Measurements from ENCODE around the gene TEK. TPM values are rescaled to one million over a fixed set of nuclear protein-coding genes. Genes with fewer than 3 reads are reported as not detected.

Gene TEK
- total and polyA plus RNA-seq, 9 donors = 2.0 to 22.2 (median 4.0) TPM

DNA sequence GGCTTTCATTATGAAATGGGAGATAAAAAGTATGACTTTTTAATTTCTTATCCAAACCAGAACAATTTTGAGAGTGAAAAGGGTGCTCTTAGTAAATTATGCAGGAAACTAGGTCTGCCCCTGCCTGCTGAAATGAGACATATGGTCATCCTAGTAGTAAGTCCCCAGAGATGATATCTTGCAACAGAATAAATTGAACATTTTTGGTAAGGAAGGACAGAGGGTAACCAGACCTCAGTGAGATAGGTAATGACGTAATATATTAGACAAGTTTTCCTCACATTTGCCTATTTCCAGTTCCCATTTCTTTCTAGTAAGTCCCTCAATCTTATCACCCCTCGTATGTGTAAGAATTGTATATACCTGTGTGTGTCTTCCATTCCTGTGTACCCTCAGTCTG is 96.2 kb downstream of the TEK start:
- Histone ChIP-seq H3K36me3 (no peaks in the 10 kb centered on the region), H3K4me3 (no peak overlapping the region), H3K27me3 (no peaks in the 10 kb centered on the region), H3K27ac (no peak overlapping the region), H3K4me1 (ENCODE audit: insufficient read depth) (no peaks in the 10 kb centered on the region), H3K9me3 (no peaks in the 10 kb centered on the region)
- TF ChIP-seq EP300 (IDR thresholded peaks at IDR 0.05) (no peak), POLR2A (IDR thresholded peaks at IDR 0.05) (no peak)
- TF ChIP-seq, protein P1, sequence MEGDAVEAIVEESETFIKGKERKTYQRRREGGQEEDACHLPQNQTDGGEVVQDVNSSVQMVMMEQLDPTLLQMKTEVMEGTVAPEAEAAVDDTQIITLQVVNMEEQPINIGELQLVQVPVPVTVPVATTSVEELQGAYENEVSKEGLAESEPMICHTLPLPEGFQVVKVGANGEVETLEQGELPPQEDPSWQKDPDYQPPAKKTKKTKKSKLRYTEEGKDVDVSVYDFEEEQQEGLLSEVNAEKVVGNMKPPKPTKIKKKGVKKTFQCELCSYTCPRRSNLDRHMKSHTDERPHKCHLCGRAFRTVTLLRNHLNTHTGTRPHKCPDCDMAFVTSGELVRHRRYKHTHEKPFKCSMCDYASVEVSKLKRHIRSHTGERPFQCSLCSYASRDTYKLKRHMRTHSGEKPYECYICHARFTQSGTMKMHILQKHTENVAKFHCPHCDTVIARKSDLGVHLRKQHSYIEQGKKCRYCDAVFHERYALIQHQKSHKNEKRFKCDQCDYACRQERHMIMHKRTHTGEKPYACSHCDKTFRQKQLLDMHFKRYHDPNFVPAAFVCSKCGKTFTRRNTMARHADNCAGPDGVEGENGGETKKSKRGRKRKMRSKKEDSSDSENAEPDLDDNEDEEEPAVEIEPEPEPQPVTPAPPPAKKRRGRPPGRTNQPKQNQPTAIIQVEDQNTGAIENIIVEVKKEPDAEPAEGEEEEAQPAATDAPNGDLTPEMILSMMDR (IDR thresholded peaks at IDR 0.05) = no peak
- WGBS, 3 donors = 75 to 95% (median 90%) methylated on average over 2 of the region's 2 CpGs
- intact Hi-C loops (cut with DNase I) = no loop called here
- no peak for DNase-seq

DNA sequence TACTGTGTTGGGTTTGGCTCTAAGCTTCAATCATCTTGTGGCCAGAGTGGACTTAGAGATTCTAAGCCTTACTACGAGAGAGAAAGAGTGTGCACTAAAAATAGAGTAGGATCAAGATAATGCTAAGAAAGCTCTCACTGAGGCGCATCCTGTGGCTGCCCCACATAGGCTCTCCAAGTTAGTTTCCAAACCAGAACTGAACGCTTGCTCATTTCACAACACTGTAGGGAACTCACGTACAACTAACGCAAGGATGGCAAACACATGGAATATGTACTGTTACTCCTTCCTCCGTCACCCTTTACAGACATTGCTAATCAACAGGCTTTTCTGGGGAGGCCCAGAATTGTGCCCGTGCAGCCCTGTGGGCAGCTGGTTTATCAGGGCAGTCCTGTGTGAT is 97.0 kb downstream of the TEK start:
- 95 to 96% (median 95%) methylated on average over 7 of the region's 7 CpGs for WGBS, 3 donors
- Histone ChIP-seq H3K27ac (no peak overlapping the region), H3K27me3 (no peaks in the 10 kb centered on the region), H3K9me3 (no peaks in the 10 kb centered on the region), H3K36me3 (no peaks in the 10 kb centered on the region), H3K4me3 (no peak overlapping the region), H3K4me1 (ENCODE audit: insufficient read depth) (no peaks in the 10 kb centered on the region)
- DNase-seq = no peak
- intact Hi-C loops (cut with DNase I) = no loop called here
- TF ChIP-seq, protein P1 (IDR thresholded peaks at IDR 0.05) = no peak
- TF ChIP-seq EP300 (IDR thresholded peaks at IDR 0.05) (no peak), POLR2A (IDR thresholded peaks at IDR 0.05) (no peak)

DNA sequence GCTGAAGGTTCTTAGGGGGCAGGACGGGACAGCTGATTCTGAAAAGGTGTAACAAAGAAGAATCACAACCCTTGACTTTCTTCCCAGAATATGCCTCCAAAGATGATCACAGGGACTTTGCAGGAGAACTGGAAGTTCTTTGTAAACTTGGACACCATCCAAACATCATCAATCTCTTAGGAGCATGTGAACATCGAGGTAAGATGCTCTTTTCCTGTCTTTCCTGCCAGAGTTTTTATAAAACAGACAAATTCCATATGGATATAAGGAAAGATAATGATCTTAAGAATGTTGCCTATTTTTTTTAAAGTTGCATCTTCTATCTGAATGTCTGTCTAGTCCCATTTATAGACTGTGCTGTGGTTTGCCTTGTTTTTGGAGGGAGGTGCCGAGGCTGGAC is 100.0 kb downstream of the TEK start:
- no peaks in the 10 kb centered on the region for H3K36me3 ChIP-seq
- DNase-seq = no peak
- 53 to 66% (median 57%) methylated on average over 3 of the region's 3 CpGs for WGBS, 3 donors
- no peaks in the 10 kb centered on the region for H3K27me3 ChIP-seq
- intact Hi-C loops (cut with DNase I) = no loop called here
- H3K4me1 ChIP-seq (ENCODE audit: insufficient read depth) = no peaks in the 10 kb centered on the region
- H3K9me3 ChIP-seq = no peaks in the 10 kb centered on the region
- no peak overlapping the region for H3K4me3 ChIP-seq
- TF ChIP-seq, protein P1 (IDR thresholded peaks at IDR 0.05) = no peak
- TF ChIP-seq POLR2A (IDR thresholded peaks at IDR 0.05) (no peak), EP300 (IDR thresholded peaks at IDR 0.05) (no peak)
- H3K27ac ChIP-seq = no peak overlapping the region

DNA sequence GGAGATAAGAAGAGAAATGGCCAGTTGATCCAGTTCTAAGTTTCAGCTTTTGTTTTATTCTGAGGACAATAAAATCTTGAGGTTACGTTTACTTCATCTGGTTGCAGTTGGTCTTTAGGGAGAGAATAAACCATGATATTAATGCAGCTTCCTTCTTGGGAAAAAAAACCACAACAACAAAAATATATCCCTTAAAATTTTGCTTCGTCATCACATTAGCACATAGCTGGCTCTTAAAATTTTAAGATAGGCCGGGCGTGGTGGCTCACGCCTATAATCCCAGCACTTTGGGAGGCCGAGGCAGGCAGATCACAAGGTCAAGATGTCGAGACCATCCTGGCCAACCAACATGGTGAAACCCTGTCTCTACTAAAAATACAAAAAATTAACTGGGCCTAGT is 101.6 kb downstream of the TEK start:
- Histone ChIP-seq H3K4me1 (ENCODE audit: insufficient read depth) (no peaks in the 10 kb centered on the region), H3K36me3 (no peaks in the 10 kb centered on the region), H3K27ac (no peak overlapping the region), H3K9me3 (no peaks in the 10 kb centered on the region), H3K4me3 (no peak overlapping the region), H3K27me3 (no peaks in the 10 kb centered on the region)
- DNase-seq = no peak
- intact Hi-C loops (cut with DNase I) = no loop called here
- TF ChIP-seq EP300 (IDR thresholded peaks at IDR 0.05) (no peak), POLR2A (IDR thresholded peaks at IDR 0.05) (no peak)
- TF ChIP-seq, protein P1 (IDR thresholded peaks at IDR 0.05) = no peak
- WGBS, 3 donors = 94 to 96% (median 95%) methylated on average over 7 of the region's 7 CpGs

DNA sequence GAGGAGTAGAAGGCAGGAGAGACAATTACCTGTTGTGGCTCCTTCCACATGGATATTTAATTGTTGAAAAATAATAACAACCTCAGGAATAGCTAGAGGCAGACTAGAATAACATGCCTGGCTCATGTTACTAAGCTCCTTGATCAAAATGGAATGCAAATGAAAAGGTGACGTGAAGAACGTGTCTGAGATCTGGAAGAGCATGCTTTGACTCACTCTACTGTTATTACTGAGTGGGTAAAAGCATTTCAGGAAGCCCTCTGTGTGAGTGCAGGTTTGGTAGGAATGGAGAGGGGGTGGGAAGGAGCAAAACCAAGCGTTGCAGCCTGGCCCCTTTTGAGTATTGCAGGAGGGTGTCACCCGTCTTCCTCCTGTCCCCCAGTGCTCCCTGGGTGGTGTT is 103.2 kb downstream of the TEK start:
- Histone ChIP-seq H3K4me3 (no peak overlapping the region), H3K4me1 (ENCODE audit: insufficient read depth) (no peaks in the 10 kb centered on the region), H3K27me3 (no peaks in the 10 kb centered on the region), H3K36me3 (no peaks in the 10 kb centered on the region), H3K27ac (no peak overlapping the region), H3K9me3 (no peaks in the 10 kb centered on the region)
- DNase-seq = no peak
- TF ChIP-seq EP300 (IDR thresholded peaks at IDR 0.05) = no peak
- WGBS, 3 donors = 66 to 81% (median 78%) methylated on average over 4 of the region's 4 CpGs
- intact Hi-C loops (cut with DNase I) = no loop called here
